ENCODE measurements around the gene SLC25A24.
"Not testable (repeated sequence)": the region's sequence is repeated elsewhere in the genome, so short reads cannot be mapped to it uniquely, and the experiment has no call there.

The SLC25A24 gene

DNA sequence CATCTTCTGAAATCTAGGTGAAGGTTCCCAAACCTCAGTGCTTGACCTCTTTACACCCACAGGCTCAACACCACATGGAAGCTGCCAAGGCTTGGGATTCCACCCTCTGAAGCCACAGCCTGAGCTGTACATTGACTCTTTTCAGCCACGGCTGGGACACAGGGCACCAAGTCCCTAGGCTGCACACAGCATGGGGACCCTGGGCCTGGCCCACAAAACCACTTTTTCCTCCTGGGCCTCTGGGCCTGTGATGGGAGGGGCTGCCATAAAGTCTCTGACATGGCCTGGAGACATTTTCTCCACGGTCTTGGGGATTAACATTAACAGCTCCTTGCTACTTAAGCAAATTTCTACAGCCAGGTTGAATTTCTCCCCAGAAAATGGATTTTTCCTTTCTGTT lies 67.8 kb downstream of the SLC25A24 start:
- not testable (repeated sequence) for H3K4me1 Mint-ChIP-seq (ENCODE audit: low read depth); H3K27ac Mint-ChIP-seq; H3K9me3 Mint-ChIP-seq; H3K4me3 Mint-ChIP-seq; H3K27me3 Mint-ChIP-seq (ENCODE audit: low read depth)
- H3K36me3 Mint-ChIP-seq (ENCODE audit: low read depth) = peaks cover 13% of the 10 kb centered on the region

DNA sequence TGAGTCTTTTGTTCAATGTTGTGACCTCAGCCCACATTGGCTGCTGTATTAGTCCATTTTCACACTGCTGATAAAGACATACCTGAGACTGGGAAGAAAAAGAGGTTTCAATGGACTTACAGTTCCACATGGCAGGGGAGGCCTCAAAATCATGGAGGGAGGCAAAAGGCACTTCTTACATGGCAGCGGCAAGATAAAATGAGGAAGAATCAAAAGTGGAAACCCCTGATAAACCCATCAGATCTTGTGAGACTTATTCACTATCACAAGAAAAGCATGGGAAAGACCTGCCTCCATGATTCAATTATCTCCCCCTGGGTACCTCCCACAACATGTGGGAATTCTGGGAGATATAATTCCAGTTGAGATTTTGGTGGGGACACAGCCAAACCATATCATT lies 68.9 kb downstream of the SLC25A24 start:
- not testable (repeated sequence) for H3K4me1 Mint-ChIP-seq (ENCODE audit: low read depth); H3K36me3 Mint-ChIP-seq (ENCODE audit: low read depth); H3K27ac Mint-ChIP-seq; H3K9me3 Mint-ChIP-seq; H3K4me3 Mint-ChIP-seq; H3K27me3 Mint-ChIP-seq (ENCODE audit: low read depth)

- H3K27ac Mint-ChIP-seq = no peak overlapping the region
- peaks cover 5% of the 10 kb centered on the region for H3K9me3 Mint-ChIP-seq
- H3K4me1 Mint-ChIP-seq (ENCODE audit: low read depth) = no peaks in the 10 kb centered on the region
- no peak overlapping the region for H3K4me3 Mint-ChIP-seq
- H3K27me3 Mint-ChIP-seq (ENCODE audit: low read depth) = no peaks in the 10 kb centered on the region
- H3K36me3 Mint-ChIP-seq (ENCODE audit: low read depth) = peaks cover 10% of the 10 kb centered on the region
These were observed 69.3 kb downstream of the SLC25A24 start for GRCh38 chr1:108130794-108131193.

DNA sequence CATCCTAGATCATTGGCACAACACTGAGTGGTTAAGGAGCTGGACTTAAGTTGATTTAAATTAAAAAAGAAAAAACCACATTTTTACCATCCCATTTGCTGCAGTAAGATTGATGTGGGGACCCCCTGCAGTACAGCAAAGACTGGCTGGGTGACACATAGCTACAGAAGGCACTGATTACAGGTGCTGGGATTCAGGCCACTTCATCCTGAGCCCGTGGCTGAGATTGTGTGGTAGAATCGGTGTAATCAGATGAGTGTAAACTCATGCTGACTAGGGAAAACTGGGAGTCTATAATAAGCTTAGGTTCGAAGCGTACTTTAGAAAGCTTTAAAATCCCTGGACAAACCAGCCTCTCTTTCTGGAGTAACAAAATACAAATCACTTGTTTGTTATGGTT lies 70.1 kb downstream of the SLC25A24 start:
- Mint-ChIP-seq H3K4me1 (ENCODE audit: low read depth) (peaks cover 2% of the 10 kb centered on the region), H3K27me3 (ENCODE audit: low read depth) (peaks cover 3% of the 10 kb centered on the region), H3K9me3 (peaks cover 5% of the 10 kb centered on the region), H3K36me3 (ENCODE audit: low read depth) (peaks cover 10% of the 10 kb centered on the region), H3K4me3 (no peak overlapping the region), H3K27ac (no peak overlapping the region)

- no peaks in the 10 kb centered on the region for H3K9me3 Mint-ChIP-seq
- H3K27me3 Mint-ChIP-seq (ENCODE audit: low read depth) = peaks cover 3% of the 10 kb centered on the region
- H3K4me3 Mint-ChIP-seq = no peak overlapping the region
- H3K36me3 Mint-ChIP-seq (ENCODE audit: low read depth) = peaks cover 1% of the 10 kb centered on the region
- H3K4me1 Mint-ChIP-seq (ENCODE audit: low read depth) = peaks cover 2% of the 10 kb centered on the region
- H3K27ac Mint-ChIP-seq = no peak overlapping the region
These were observed 74.6 kb downstream of the SLC25A24 start for GRCh38 chr1:108125312-108126138.

- no peak overlapping the region for H3K4me3 Mint-ChIP-seq
These were observed 75.4 kb downstream of the SLC25A24 start for GRCh38 chr1:108124622-108125311.

GRCh38 chr1:108124023-108124422 lies 76.1 kb downstream of the SLC25A24 start:
- Mint-ChIP-seq H3K27me3 (ENCODE audit: low read depth) (peaks cover 8% of the 10 kb centered on the region), H3K4me1 (ENCODE audit: low read depth) (peaks cover 2% of the 10 kb centered on the region), H3K4me3 (no peak overlapping the region), H3K27ac (no peak overlapping the region), H3K9me3 (no peaks in the 10 kb centered on the region), H3K36me3 (ENCODE audit: low read depth) (no peaks in the 10 kb centered on the region)

More at GRCh38 chr1:108124622-108125311, 75.4 kb downstream of the SLC25A24 start:
- Mint-ChIP-seq H3K27ac (no peak overlapping the region), H3K9me3 (no peaks in the 10 kb centered on the region), H3K36me3 (ENCODE audit: low read depth) (no peaks in the 10 kb centered on the region), H3K27me3 (ENCODE audit: low read depth) (peaks cover 3% of the 10 kb centered on the region), H3K4me1 (ENCODE audit: low read depth) (peaks cover 2% of the 10 kb centered on the region)

DNA sequence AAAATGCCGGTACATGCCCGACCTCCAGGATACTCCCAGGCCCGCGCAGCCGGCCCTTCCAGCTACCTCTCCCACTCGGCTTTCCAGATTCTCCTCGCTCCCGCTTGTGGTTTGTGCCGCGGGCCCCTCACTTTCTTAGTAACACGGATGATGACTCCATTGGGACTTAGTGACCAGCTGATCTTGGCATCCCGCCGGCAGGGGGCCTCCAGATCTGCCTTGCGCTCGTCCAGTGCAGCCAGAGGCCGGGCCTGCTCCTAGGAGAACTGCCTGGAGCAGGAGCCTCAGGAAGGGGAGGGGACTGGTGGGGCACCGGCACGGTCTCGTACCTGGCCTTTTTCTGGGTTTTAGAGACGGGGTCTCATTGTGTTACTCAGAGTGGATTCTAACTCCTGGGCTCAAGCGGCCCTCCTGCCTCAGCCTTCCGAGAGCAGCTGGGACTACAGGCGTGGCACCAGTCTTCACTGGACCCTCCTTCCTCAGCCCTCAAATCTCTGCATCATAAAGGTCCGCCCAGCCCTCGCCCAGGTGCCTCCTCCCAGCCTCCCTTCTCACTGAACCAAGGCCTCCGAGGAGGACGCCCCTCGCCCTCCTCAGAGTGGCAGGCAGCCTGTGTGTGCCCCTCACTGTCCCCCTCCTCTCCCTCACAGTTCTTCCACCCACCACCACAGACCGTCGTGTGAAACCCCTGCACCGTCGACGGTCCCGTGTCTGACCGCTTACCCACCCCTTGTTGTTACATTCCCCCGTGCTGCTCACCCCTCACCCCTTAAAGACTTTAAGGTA lies 78.6 kb downstream of the SLC25A24 start:
- Mint-ChIP-seq H3K27me3 (ENCODE audit: low read depth) (peaks cover 8% of the 10 kb centered on the region), H3K4me1 (ENCODE audit: low read depth) (peaks cover 5% of the 10 kb centered on the region), H3K27ac (no peak overlapping the region), H3K36me3 (ENCODE audit: low read depth) (peaks cover 2% of the 10 kb centered on the region), H3K4me3 (no peak overlapping the region), H3K9me3 (no peaks in the 10 kb centered on the region)

DNA sequence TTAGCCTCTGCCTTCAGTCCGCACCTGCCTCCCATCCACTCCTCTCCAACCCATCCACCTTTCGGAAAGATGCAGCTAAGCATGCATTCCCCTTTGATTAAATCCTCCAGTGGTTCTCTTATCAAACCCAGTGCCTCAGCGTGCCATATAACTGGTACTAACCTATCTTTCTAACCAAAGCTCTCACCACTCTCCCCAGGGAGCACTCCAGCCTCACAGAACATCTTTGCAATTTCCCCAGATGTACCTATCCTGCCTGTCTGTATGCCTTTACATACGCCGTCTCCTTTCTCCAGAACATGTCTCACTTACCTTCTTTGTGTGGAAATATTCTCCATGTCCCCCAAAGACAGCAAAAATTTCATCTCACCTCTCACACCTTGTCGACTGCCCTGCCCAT lies 80.0 kb downstream of the SLC25A24 start:
- Mint-ChIP-seq H3K27ac (no peak overlapping the region), H3K27me3 (ENCODE audit: low read depth) (peaks cover 5% of the 10 kb centered on the region), H3K36me3 (ENCODE audit: low read depth) (peaks cover 2% of the 10 kb centered on the region), H3K9me3 (no peaks in the 10 kb centered on the region), H3K4me3 (no peak overlapping the region), H3K4me1 (ENCODE audit: low read depth) (peaks cover 3% of the 10 kb centered on the region)

GRCh38 chr1:108119500-108119899 lies 80.6 kb downstream of the SLC25A24 start:
- Mint-ChIP-seq H3K9me3 (no peaks in the 10 kb centered on the region), H3K36me3 (ENCODE audit: low read depth) (peaks cover 2% of the 10 kb centered on the region), H3K4me3 (no peak overlapping the region), H3K27me3 (ENCODE audit: low read depth) (peaks cover 5% of the 10 kb centered on the region), H3K27ac (no peak overlapping the region), H3K4me1 (ENCODE audit: low read depth) (peaks cover 3% of the 10 kb centered on the region)

DNA sequence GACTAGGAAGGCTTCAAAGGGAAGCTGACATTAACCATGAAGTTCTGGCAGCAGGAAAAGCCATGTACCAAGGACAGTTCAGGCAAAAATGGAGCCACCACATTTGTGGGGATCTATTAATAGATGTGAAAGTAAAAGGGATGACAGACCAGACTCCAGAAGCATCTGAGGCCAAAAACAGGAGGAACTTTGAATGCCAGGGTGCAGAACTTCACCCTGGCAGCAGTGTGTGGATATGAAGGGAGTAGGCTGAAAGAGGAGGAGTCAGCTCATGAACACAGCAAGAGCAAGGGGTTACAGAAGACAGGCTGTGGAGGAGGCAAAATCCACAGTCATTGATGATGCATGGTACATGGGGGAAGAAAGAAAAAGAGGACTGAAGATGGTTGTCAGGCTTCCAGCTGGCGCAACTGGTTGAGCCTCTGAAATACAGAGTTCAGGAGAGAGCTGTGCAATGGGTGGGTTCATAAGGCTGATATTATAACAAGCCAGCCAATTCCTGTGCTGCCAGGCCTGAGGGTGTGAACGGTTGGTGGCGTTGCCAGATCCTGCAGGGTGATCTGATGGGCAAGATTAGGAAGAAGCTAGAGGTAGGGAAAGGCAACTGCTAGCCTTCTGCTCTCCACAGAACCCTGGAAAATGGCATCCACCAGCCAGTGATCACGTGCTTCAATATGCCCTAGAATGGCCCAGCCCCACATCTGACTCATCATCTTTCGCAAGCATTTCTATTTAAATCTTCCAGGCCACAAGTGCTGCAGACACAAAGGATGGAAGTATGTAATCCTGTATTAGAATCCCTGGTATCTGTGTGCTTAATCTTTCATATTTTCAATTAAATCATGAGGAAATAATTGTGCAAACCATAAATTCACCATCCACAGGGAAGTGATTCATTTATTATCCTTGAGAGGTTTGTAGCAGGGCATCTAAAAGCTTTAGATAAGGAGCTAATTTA lies 81.9 kb downstream of the SLC25A24 start:
- Mint-ChIP-seq H3K27me3 (ENCODE audit: low read depth) (peaks cover 5% of the 10 kb centered on the region), H3K9me3 (no peaks in the 10 kb centered on the region), H3K27ac (no peak overlapping the region)

GRCh38 chr1:108117237-108117636 lies 82.9 kb downstream of the SLC25A24 start:
- no peaks in the 10 kb centered on the region for H3K9me3 Mint-ChIP-seq
- peaks cover 2% of the 10 kb centered on the region for H3K36me3 Mint-ChIP-seq (ENCODE audit: low read depth)
- H3K4me3 Mint-ChIP-seq = no peak overlapping the region
- H3K4me1 Mint-ChIP-seq (ENCODE audit: low read depth) = peaks cover 3% of the 10 kb centered on the region
- peaks cover 5% of the 10 kb centered on the region for H3K27me3 Mint-ChIP-seq (ENCODE audit: low read depth)
- H3K27ac Mint-ChIP-seq = no peak overlapping the region

More for the DNA sequence above, 81.9 kb downstream of the SLC25A24 start:
- Mint-ChIP-seq H3K4me1 (ENCODE audit: low read depth) (peaks cover 3% of the 10 kb centered on the region), H3K4me3 (no peak overlapping the region), H3K36me3 (ENCODE audit: low read depth) (peaks cover 2% of the 10 kb centered on the region)

GRCh38 chr1:108114033-108114599 lies 86.0 kb downstream of the SLC25A24 start:
- Mint-ChIP-seq H3K36me3 (ENCODE audit: low read depth) (peaks cover 2% of the 10 kb centered on the region), H3K27me3 (ENCODE audit: low read depth) (no peaks in the 10 kb centered on the region), H3K9me3 (no peaks in the 10 kb centered on the region), H3K27ac (no peak overlapping the region), H3K4me1 (ENCODE audit: low read depth) (peaks cover 3% of the 10 kb centered on the region), H3K4me3 (no peak overlapping the region)

Measured in T-helper 1 cell treated with Interleukin-12 subunit alpha and Interleukin-12 subunit beta and Interleukin-4 antibody, amounts not matched to agents 30 μg/mL and 1 μg/mL, for 36 hours (primary cell).